ENCODE data around the gene ZNF860.

Gene ZNF860

GRCh38 chr3:31981206-31982181, at the start of gene ZNF860, which contains the start of gene OSBPL10:
TSS of gene ZNF860 (plus strand) at chr3:31981750. CDS start at chr3:31989080, 7,330 bp downstream.
TSS of gene OSBPL10 (minus strand) at chr3:31981262. CDS start at chr3:31981179, 83 bp downstream.
- H3K4me3 Mint-ChIP-seq, result peak within 1 kb of the TSS; percentile 78
- CTCF ChIA-PET, result no interaction called here
- no peaks in the 10 kb centered on the region for H3K36me3 Mint-ChIP-seq
- peak; percentile 46 for DNase-seq
- peaks cover 27% of the 10 kb centered on the region for H3K4me1 Mint-ChIP-seq
- H3K27me3 Mint-ChIP-seq, result peaks cover 51% of the 10 kb centered on the region
- H3K27ac Mint-ChIP-seq, result no peak within 1 kb of the TSS
- H3K9me3 Mint-ChIP-seq, result no peaks in the 10 kb centered on the region

GRCh38 chr3:31932990-31933389, 48.6 kb upstream of the ZNF860 start:
- Mint-ChIP-seq H3K27me3 (no peaks in the 10 kb centered on the region), H3K27ac (no peak overlapping the region), H3K36me3 (no peaks in the 10 kb centered on the region), H3K4me3 (no peak overlapping the region), H3K9me3 (no peaks in the 10 kb centered on the region), H3K4me1 (no peaks in the 10 kb centered on the region)
- CTCF ChIA-PET, result no interaction called here
- no peak for DNase-seq

- H3K27me3 Mint-ChIP-seq, result no peaks in the 10 kb centered on the region
- H3K4me3 Mint-ChIP-seq, result no peak overlapping the region
- H3K36me3 Mint-ChIP-seq, result no peaks in the 10 kb centered on the region
- no peaks in the 10 kb centered on the region for H3K4me1 Mint-ChIP-seq
- CTCF ChIA-PET, result interaction anchor here (0.7 to 0.9 kb wide), 2 partner anchors 11 to 52 kb away, joined by 4 read pairs; no protein-coding TSS in a partner anchor
- no peak overlapping the region for H3K27ac Mint-ChIP-seq
- DNase-seq, result no peak
- no peaks in the 10 kb centered on the region for H3K9me3 Mint-ChIP-seq
These were observed 47.5 kb upstream of the ZNF860 start for GRCh38 chr3:31934018-31934417.

GRCh38 chr3:31934866-31935265, 46.7 kb upstream of the ZNF860 start:
- H3K9me3 Mint-ChIP-seq, result no peaks in the 10 kb centered on the region
- H3K27me3 Mint-ChIP-seq, result no peaks in the 10 kb centered on the region
- H3K4me3 Mint-ChIP-seq, result no peak overlapping the region
- CTCF ChIA-PET, result no interaction called here
- H3K4me1 Mint-ChIP-seq, result no peaks in the 10 kb centered on the region
- no peak overlapping the region for H3K27ac Mint-ChIP-seq
- DNase-seq, result no peak
- no peaks in the 10 kb centered on the region for H3K36me3 Mint-ChIP-seq

GRCh38 chr3:31936420-31937060, 45.0 kb upstream of the ZNF860 start:
- H3K27ac Mint-ChIP-seq, result no peak overlapping the region
- CTCF ChIA-PET, result no interaction called here
- no peaks in the 10 kb centered on the region for H3K27me3 Mint-ChIP-seq
- H3K4me1 Mint-ChIP-seq, result no peaks in the 10 kb centered on the region
- no peak overlapping the region for H3K4me3 Mint-ChIP-seq
- H3K9me3 Mint-ChIP-seq, result no peaks in the 10 kb centered on the region
- no peaks in the 10 kb centered on the region for H3K36me3 Mint-ChIP-seq
- DNase-seq, result no peak

- no peak for DNase-seq
- no peaks in the 10 kb centered on the region for H3K36me3 Mint-ChIP-seq
- CTCF ChIA-PET, result no interaction called here
- no peaks in the 10 kb centered on the region for H3K27me3 Mint-ChIP-seq
- no peaks in the 10 kb centered on the region for H3K9me3 Mint-ChIP-seq
- H3K4me1 Mint-ChIP-seq, result no peaks in the 10 kb centered on the region
- H3K4me3 Mint-ChIP-seq, result no peak overlapping the region
- H3K27ac Mint-ChIP-seq, result no peak overlapping the region
These were observed 44.3 kb upstream of the ZNF860 start for GRCh38 chr3:31937225-31937624.

- Mint-ChIP-seq H3K36me3 (no peaks in the 10 kb centered on the region), H3K27ac (no peak overlapping the region), H3K4me3 (no peak overlapping the region), H3K9me3 (no peaks in the 10 kb centered on the region), H3K27me3 (peaks cover 9% of the 10 kb centered on the region), H3K4me1 (no peaks in the 10 kb centered on the region)
- CTCF ChIA-PET, result no interaction called here
- no peak for DNase-seq
These were observed 39.1 kb upstream of the ZNF860 start for GRCh38 chr3:31942446-31942845.

GRCh38 chr3:31943041-31943440, 38.5 kb upstream of the ZNF860 start:
- H3K27me3 Mint-ChIP-seq, result peaks cover 9% of the 10 kb centered on the region
- no peaks in the 10 kb centered on the region for H3K4me1 Mint-ChIP-seq
- H3K27ac Mint-ChIP-seq, result no peak overlapping the region
- no peaks in the 10 kb centered on the region for H3K9me3 Mint-ChIP-seq
- CTCF ChIA-PET, result no interaction called here
- H3K36me3 Mint-ChIP-seq, result no peaks in the 10 kb centered on the region
- DNase-seq, result no peak
- H3K4me3 Mint-ChIP-seq, result no peak overlapping the region

GRCh38 chr3:31945738-31946052, 35.9 kb upstream of the ZNF860 start:
- no peak for DNase-seq
- peaks cover 11% of the 10 kb centered on the region for H3K27me3 Mint-ChIP-seq
- H3K4me3 Mint-ChIP-seq, result no peak overlapping the region
- H3K27ac Mint-ChIP-seq, result no peak overlapping the region
- no peaks in the 10 kb centered on the region for H3K4me1 Mint-ChIP-seq
- CTCF ChIA-PET, result no interaction called here
- no peaks in the 10 kb centered on the region for H3K36me3 Mint-ChIP-seq
- H3K9me3 Mint-ChIP-seq, result no peaks in the 10 kb centered on the region

GRCh38 chr3:31946484-31947081, 35.0 kb upstream of the ZNF860 start:
- H3K27me3 Mint-ChIP-seq, result peaks cover 13% of the 10 kb centered on the region
- H3K4me3 Mint-ChIP-seq, result no peak overlapping the region
- no peak for DNase-seq
- H3K9me3 Mint-ChIP-seq, result no peaks in the 10 kb centered on the region
- no peak overlapping the region for H3K27ac Mint-ChIP-seq
- H3K4me1 Mint-ChIP-seq, result no peaks in the 10 kb centered on the region
- H3K36me3 Mint-ChIP-seq, result no peaks in the 10 kb centered on the region
- CTCF ChIA-PET, result interaction anchor here (0.9 kb wide), 1 partner anchor 14 kb away, joined by 3 read pairs; no protein-coding TSS in a partner anchor

GRCh38 chr3:31947162-31947561, 34.4 kb upstream of the ZNF860 start:
- H3K9me3 Mint-ChIP-seq, result no peaks in the 10 kb centered on the region
- CTCF ChIA-PET, result no interaction called here
- no peak overlapping the region for H3K4me3 Mint-ChIP-seq
- no peak for DNase-seq
- no peaks in the 10 kb centered on the region for H3K36me3 Mint-ChIP-seq
- H3K27me3 Mint-ChIP-seq, result peaks cover 14% of the 10 kb centered on the region
- peaks cover 1% of the 10 kb centered on the region for H3K4me1 Mint-ChIP-seq
- no peak overlapping the region for H3K27ac Mint-ChIP-seq

- peaks cover 17% of the 10 kb centered on the region for H3K27me3 Mint-ChIP-seq
- H3K4me1 Mint-ChIP-seq, result peaks cover 4% of the 10 kb centered on the region
- no peaks in the 10 kb centered on the region for H3K36me3 Mint-ChIP-seq
- CTCF ChIA-PET, result no interaction called here
- H3K9me3 Mint-ChIP-seq, result no peaks in the 10 kb centered on the region
- no peak overlapping the region for H3K27ac Mint-ChIP-seq
- H3K4me3 Mint-ChIP-seq, result no peak overlapping the region
- DNase-seq, result no peak
These were observed 33.9 kb upstream of the ZNF860 start for GRCh38 chr3:31947671-31948091.

GRCh38 chr3:31948280-31948679, 33.3 kb upstream of the ZNF860 start:
- Mint-ChIP-seq H3K9me3 (no peaks in the 10 kb centered on the region), H3K27ac (no peak overlapping the region), H3K27me3 (peaks cover 17% of the 10 kb centered on the region), H3K36me3 (no peaks in the 10 kb centered on the region), H3K4me1 (peaks cover 4% of the 10 kb centered on the region), H3K4me3 (no peak overlapping the region)
- DNase-seq, result no peak
- CTCF ChIA-PET, result no interaction called here

- Mint-ChIP-seq H3K4me3 (no peak overlapping the region), H3K36me3 (no peaks in the 10 kb centered on the region), H3K9me3 (peaks cover 7% of the 10 kb centered on the region), H3K27me3 (peaks cover 12% of the 10 kb centered on the region), H3K27ac (no peak overlapping the region), H3K4me1 (peaks cover 4% of the 10 kb centered on the region)
- CTCF ChIA-PET, result interaction anchor here (1.0 kb wide), 1 partner anchor 9 kb away, joined by 3 read pairs; no protein-coding TSS in a partner anchor
- no peak for DNase-seq
These were observed 29.3 kb upstream of the ZNF860 start for GRCh38 chr3:31952205-31952604.

Data from activated naive CD4-positive, alpha-beta T cell treated with anti-CD3 and anti-CD28 coated beads, Interleukin-2, amount 10 ng/mL, durations not matched to agents 7 days and 5 days (primary cell).